Lung (tissue), 12 donors: ENCODE measurements around the gene SAMM50. TPM values are rescaled to one million over a fixed set of nuclear protein-coding genes. Genes with fewer than 3 reads are reported as not detected.

Experiments
- ATAC-seq: fragments of 200-7000 bp; cut with Tn5 transposase; one replicate; pipeline ENCODE4 v1.9.1; 2020; ENCODE audit warnings: moderate number of reproducible peaks; ENCODE audit not compliant: insufficient read depth, low FRiP score
- DNase-seq, 3 donors: peaks; one replicate each; pipeline ENCODE4 v3.0.0-alpha.2; 2013 to 2017
- H3K27ac ChIP-seq, 2 donors: one replicate each; pipeline ENCODE4 v1.5.1; 2013; ENCODE audit warnings: mild to moderate bottlenecking in 2 of 2, moderate library complexity in 2 of 2, control low read depth in 1 of 2, inconsistent platforms in 1 of 2, low read depth in 1 of 2, low read length in 1 of 2
- H3K27me3 ChIP-seq, 3 donors: one replicate each; pipeline ENCODE4 v1.5.1; 2013; ENCODE audit warnings: low read length in 2 of 3; ENCODE audit not compliant: control insufficient read depth in 3 of 3, insufficient read depth in 3 of 3
- H3K36me3 ChIP-seq, 4 donors: one replicate each; pipeline ENCODE4 v1.5.1; 2013; ENCODE audit warnings: low read length in 4 of 4, mild to moderate bottlenecking in 1 of 4, moderate library complexity in 1 of 4; ENCODE audit not compliant: control insufficient read depth in 4 of 4, insufficient read depth in 4 of 4
- H3K4me1 ChIP-seq, 5 donors: one replicate each; pipeline ENCODE4 v1.5.1; 2013; ENCODE audit warnings: low read length in 5 of 5, mild to moderate bottlenecking in 2 of 5, moderate library complexity in 1 of 5; ENCODE audit not compliant: control insufficient read depth in 5 of 5, insufficient read depth in 5 of 5
- H3K4me3 ChIP-seq: one replicate; pipeline ENCODE4 v1.5.1; 2013; ENCODE audit warnings: mild to moderate bottlenecking, control low read depth, moderate library complexity
- H3K9ac ChIP-seq, 2 donors: one replicate each; pipeline ENCODE4 v1.5.1; 2013; ENCODE audit warnings: low read length in 2 of 2, control low read depth in 1 of 2; ENCODE audit not compliant: insufficient read depth in 1 of 2
- H3K9me3 ChIP-seq, 4 donors: one replicate each; pipeline ENCODE4 v1.5.1; 2013; ENCODE audit warnings: low read length in 3 of 4, mild to moderate bottlenecking in 1 of 4, moderate library complexity in 1 of 4; ENCODE audit not compliant: control insufficient read depth in 4 of 4, insufficient read depth in 3 of 4
- CTCF ChIP-seq: IDR thresholded peaks from 2 replicates; pipeline ENCODE4 v1.5.1; 2012; ENCODE audit warnings: mild to moderate bottlenecking; ENCODE audit errors: control extremely low read depth, extremely low read depth
- WGBS, 2 donors: extraction: QIAGEN DNeasy Blood & Tissue Kit; methylation state at CpG; one replicate each; pipeline ENCODE4 v1.1.7; 2013; 5-methylcytosine and 5-hydroxymethylcytosine counted together
- polyA plus RNA-seq, 2 donors: library from polyadenylated mRNA; stranded (reverse); fragments of 200-250 nt; gene quantifications; one replicate each; pipeline ENCODE4 v1.2.1, GENCODE V29; 2013
- total RNA-seq, 2 donors: library from RNA; depleted of rRNA in 1 of 2; stranded (reverse); fragments of >200 nt in 1 of 2; gene quantifications; one replicate each; pipeline ENCODE4 v1.2.1, GENCODE V29; 2014 to 2021
- donor health status: control.
- donor health status: control.
- donor health status: Bipolar disorder and iron deficiency.
- donor health status: healthy.
- donor health status: DM: yes; HTN: yes; CAD: no.

Gene SAMM50
- total and polyA plus RNA-seq, 4 donors = 11.2 to 35.9 (median 30.5) TPM

- ATAC-seq (no peak), DNase-seq (no peak)
- H3K4me3 ChIP-seq = no peak overlapping the region
- H3K9me3 ChIP-seq = no peaks in the 10 kb centered on the region
- TF ChIP-seq CTCF = no peak
- H3K9ac ChIP-seq = no peak overlapping the region
- H3K4me1 ChIP-seq = peaks cover 0 to 5% (median 0%) of the 10 kb centered on the region in 5 donors
- no peaks in the 10 kb centered on the region for H3K36me3 ChIP-seq
- H3K27ac ChIP-seq = no peak overlapping the region
- H3K27me3 ChIP-seq = peaks cover 0 to 4% (median 0%) of the 10 kb centered on the region in 3 donors
- 88% methylated on average over 6 of the region's 6 CpGs for WGBS, 2 donors
These were observed 26.3 kb upstream of the SAMM50 start for GRCh38 chr22:43928908-43929307.

- ATAC-seq = no peak
- no peak overlapping the region for H3K9ac ChIP-seq
- no peaks in the 10 kb centered on the region for H3K9me3 ChIP-seq
- H3K4me1 ChIP-seq = no peaks in the 10 kb centered on the region
- no peak overlapping the region for H3K4me3 ChIP-seq
- WGBS, 2 donors = 79 to 81% methylated on average over 4 of the region's 4 CpGs
- H3K27me3 ChIP-seq = no peaks in the 10 kb centered on the region
- no peaks in the 10 kb centered on the region for H3K36me3 ChIP-seq
- no peak for DNase-seq
- no peak for TF ChIP-seq CTCF
- no peak overlapping the region for H3K27ac ChIP-seq
These were observed 23.5 kb upstream of the SAMM50 start for GRCh38 chr22:43931771-43932170.

- ATAC-seq (no peak), DNase-seq (no peak)
- H3K36me3 ChIP-seq = no peaks in the 10 kb centered on the region
- WGBS, 2 donors = 84 to 90% methylated on average over 6 of the region's 6 CpGs
- no peaks in the 10 kb centered on the region for H3K27me3 ChIP-seq
- H3K4me3 ChIP-seq = no peak overlapping the region
- TF ChIP-seq CTCF = no peak
- no peaks in the 10 kb centered on the region for H3K4me1 ChIP-seq
- peaks cover 0 to 8% (median 1%) of the 10 kb centered on the region in 4 donors for H3K9me3 ChIP-seq
- H3K9ac ChIP-seq = no peak overlapping the region
- H3K27ac ChIP-seq = no peak overlapping the region
These were observed 13.8 kb upstream of the SAMM50 start for GRCh38 chr22:43941449-43941848.
